A673 (cell line): ENCODE data around the gene ZFP3. TPM values are rescaled to one million over a fixed set of nuclear protein-coding genes. Genes with fewer than 3 reads are reported as not detected.
"Not testable (repeated sequence)": the region's sequence is repeated elsewhere in the genome, so short reads cannot be mapped to it uniquely, and the experiment has no call there.

Experiments used
- BruUV-seq: library from RNA; stranded (reverse); fragments of 400-500 nt; replicated peaks from 2 replicates; lab custom pipeline; 2021; lab: Mats Ljungman, UMichigan
- CTCF ChIA-PET: fragments of 300-600 bp; sonication (Branson Sonifier 250); formaldehyde crosslinking; loops from one replicate; lab custom pipeline; 2022; ENCODE audit warnings: antibody characterized with exemption; lab: Charles Lee
- POLR2A ChIA-PET: fragments of 300-600 bp; sonication (Branson Sonifier 250); formaldehyde crosslinking; loops from one replicate; lab custom pipeline; 2022; ENCODE audit warnings: antibody characterized with exemption; ENCODE audit not compliant: low non-redundant PET; lab: Charles Lee
- DNase-seq: peaks from one replicate; pipeline ENCODE4 v3.0.0-alpha.2; 2015; ENCODE audit warnings: low spot score
- H3K27ac ChIP-seq: fragments of 200-600 bp; sonication (generic); 2 replicates; pipeline ENCODE4 v1.5.1; 2016; ENCODE audit warnings: mixed run types, low read depth, mild to moderate bottlenecking, mixed read lengths, antibody characterized with exemption, low read length; ENCODE audit not compliant: poor library complexity, severe bottlenecking
- H3K27me3 ChIP-seq: fragments of 200-600 bp; sonication (generic); replicated peaks from 2 replicates; pipeline ENCODE4 v1.6.1; 2017; ENCODE audit warnings: mixed run types, low read depth, mild to moderate bottlenecking, mixed read lengths, antibody characterized with exemption, low read length; ENCODE audit not compliant: insufficient read depth, poor library complexity
- H3K36me3 ChIP-seq: fragments of 200-600 bp; sonication (generic); 2 replicates; pipeline ENCODE4 v1.6.1; 2016; ENCODE audit warnings: mixed run types, mild to moderate bottlenecking, mixed read lengths, antibody characterized with exemption, low read length; ENCODE audit not compliant: insufficient read depth, poor library complexity, severe bottlenecking
- H3K4me1 ChIP-seq: fragments of 200-600 bp; sonication (generic); 2 replicates; pipeline ENCODE4 v1.6.1; 2017; ENCODE audit warnings: mixed run types, mild to moderate bottlenecking, mixed read lengths, antibody characterized with exemption, low read length; ENCODE audit not compliant: insufficient read depth, poor library complexity, severe bottlenecking
- H3K4me3 ChIP-seq: fragments of 200-600 bp; sonication (generic); 2 replicates; pipeline ENCODE4 v1.5.1; 2016; ENCODE audit warnings: low read depth, mixed run types, mild to moderate bottlenecking, mixed read lengths, low read length; ENCODE audit not compliant: poor library complexity, severe bottlenecking
- H3K9me3 ChIP-seq: fragments of 200-600 bp; sonication (generic); 2 replicates; pipeline ENCODE4 v1.6.1; 2016; ENCODE audit warnings: mixed run types, low read depth, mild to moderate bottlenecking, mixed read lengths, antibody characterized with exemption, low read length; ENCODE audit not compliant: poor library complexity, severe bottlenecking
- EZH2 ChIP-seq: fragments of 200-600 bp; sonication (generic); IDR thresholded peaks from 2 replicates; pipeline ENCODE4 v1.6.1; 2017; ENCODE audit warnings: borderline replicate concordance, low read depth, mild to moderate bottlenecking, mixed read lengths, antibody characterized with exemption, low read length; ENCODE audit not compliant: poor library complexity, severe bottlenecking
- intact Hi-C: fragments of 100-400 bp; cut with micrococcal nuclease; formaldehyde crosslinking; loops from one replicate; pipeline ENCODE4 v1.10.0; 2022; ENCODE audit not compliant: unreplicated experiment
- total RNA-seq: library from RNA; stranded (reverse); gene quantifications from 2 replicates; pipeline ENCODE4 v1.2.3, GENCODE V29; 2021
- TF ChIP-seq, protein P1 (sequence below): fragments of 300-800, 200-600 bp; sonication (generic); conservative IDR thresholded peaks from 2 replicates; pipeline ENCODE4 v1.5.1; 2017; ENCODE audit warnings: low read depth, mild to moderate bottlenecking, antibody characterized with exemption, low read length, moderate library complexity, mixed read lengths

ZFP3 gene
- total RNA-seq, 1 experiment from 2014 or later, result 8.4 TPM

DNA sequence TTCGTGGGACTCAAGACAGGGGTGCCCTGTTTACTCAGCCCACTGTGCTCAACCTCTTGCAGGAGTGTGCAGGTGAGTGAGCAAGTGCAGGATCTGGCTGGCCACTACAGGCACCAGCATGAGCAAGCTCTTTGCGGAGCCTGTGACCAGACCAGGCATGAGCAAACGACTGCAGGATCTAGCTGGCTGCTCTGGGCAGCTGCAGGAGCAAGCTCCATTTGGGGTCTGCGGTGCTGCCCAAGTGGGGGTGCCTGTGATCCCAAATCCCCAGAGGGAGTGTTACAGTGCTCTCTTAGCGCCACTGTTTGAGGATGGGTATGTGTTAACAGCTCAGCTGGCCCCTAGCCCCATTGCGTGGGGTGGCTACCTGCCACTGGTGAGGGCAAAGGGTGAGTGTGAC lies 40.0 kb downstream of the ZFP3 start:
- TF ChIP-seq, protein P1, sequence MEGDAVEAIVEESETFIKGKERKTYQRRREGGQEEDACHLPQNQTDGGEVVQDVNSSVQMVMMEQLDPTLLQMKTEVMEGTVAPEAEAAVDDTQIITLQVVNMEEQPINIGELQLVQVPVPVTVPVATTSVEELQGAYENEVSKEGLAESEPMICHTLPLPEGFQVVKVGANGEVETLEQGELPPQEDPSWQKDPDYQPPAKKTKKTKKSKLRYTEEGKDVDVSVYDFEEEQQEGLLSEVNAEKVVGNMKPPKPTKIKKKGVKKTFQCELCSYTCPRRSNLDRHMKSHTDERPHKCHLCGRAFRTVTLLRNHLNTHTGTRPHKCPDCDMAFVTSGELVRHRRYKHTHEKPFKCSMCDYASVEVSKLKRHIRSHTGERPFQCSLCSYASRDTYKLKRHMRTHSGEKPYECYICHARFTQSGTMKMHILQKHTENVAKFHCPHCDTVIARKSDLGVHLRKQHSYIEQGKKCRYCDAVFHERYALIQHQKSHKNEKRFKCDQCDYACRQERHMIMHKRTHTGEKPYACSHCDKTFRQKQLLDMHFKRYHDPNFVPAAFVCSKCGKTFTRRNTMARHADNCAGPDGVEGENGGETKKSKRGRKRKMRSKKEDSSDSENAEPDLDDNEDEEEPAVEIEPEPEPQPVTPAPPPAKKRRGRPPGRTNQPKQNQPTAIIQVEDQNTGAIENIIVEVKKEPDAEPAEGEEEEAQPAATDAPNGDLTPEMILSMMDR, result no peak
- TF ChIP-seq EZH2, result no peak
- Histone ChIP-seq H3K9me3 (no peaks in the 10 kb centered on the region), H3K27me3 (no peaks in the 10 kb centered on the region), H3K4me3 (no peak overlapping the region), H3K36me3 (no peaks in the 10 kb centered on the region), H3K27ac (no peak overlapping the region), H3K4me1 (no peaks in the 10 kb centered on the region)
- ChIA-PET POLR2A (no interaction called here), CTCF (no interaction called here)
- no TSS peak for BruUV-seq
- intact Hi-C loops, result no loop called here
- no peak for DNase-seq

DNA sequence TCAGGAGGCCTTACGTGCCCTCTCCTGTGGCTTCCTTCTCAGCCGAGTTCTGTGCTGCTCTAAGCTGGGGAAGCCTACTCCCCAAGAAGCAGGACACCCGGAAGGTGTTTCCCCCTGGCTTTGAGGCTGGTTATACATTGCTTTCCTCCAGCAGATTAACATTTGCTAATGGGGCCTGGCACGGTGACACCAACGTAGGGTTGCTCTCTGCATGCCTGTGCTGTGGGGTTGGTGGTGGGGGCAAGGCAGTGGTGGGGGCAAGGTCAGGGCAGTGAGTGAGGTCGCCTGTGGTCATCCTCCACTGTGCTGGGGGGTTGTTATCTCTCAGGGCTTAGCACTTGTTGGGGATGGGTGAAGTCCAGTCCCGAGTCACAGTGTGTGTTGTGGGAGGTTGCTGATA lies 41.8 kb downstream of the ZFP3 start:
- no peaks in the 10 kb centered on the region for H3K9me3 ChIP-seq
- DNase-seq, result no peak
- H3K36me3 ChIP-seq, result no peaks in the 10 kb centered on the region
- H3K4me3 ChIP-seq, result no peak overlapping the region
- no peak overlapping the region for H3K27ac ChIP-seq
- BruUV-seq, result no TSS peak
- intact Hi-C loops, result no loop called here
- TF ChIP-seq EZH2, result no peak
- TF ChIP-seq, protein P1, result no peak
- H3K27me3 ChIP-seq, result no peaks in the 10 kb centered on the region
- ChIA-PET CTCF (no interaction called here), POLR2A (no interaction called here)
- H3K4me1 ChIP-seq, result no peaks in the 10 kb centered on the region

DNA sequence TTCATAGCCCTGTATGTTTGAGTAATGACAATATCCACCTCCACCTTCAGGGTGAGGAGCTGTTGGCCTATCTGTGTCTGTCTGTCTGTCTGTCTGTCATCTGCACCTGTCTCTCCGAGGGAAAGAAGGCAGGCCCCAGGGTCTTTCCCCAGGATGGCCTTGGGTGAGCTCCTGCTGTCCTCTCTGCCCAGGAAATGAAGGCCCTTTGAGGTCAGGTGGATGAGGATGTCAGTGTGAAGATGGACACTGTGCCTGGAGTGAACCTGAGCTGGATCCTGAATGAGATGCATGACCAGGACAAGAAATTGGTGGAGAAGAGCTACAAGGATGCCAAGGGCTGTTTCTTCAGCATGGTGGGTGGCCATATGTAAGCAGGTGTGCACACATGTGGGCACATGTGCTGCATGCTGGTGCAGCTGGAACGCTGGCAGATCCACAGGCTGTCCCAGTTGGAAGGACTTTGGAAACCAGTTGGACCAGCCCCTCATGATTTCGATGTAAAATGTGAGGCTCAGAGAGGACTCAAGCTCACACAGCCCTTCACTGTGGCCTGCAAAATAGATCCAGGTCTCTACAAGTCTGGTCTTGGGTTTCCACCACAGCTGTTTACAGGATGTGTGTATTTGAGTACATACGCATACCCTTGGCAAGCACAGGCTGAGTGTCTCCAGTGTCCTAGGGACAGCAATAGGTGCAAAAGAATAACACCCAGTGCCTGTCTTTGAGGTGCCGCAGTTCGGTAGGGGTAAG lies 42.3 kb downstream of the ZFP3 start:
- BruUV-seq, H3K36me3 ChIP-seq, H3K27me3 ChIP-seq, intact Hi-C loops, CTCF ChIA-PET, H3K9me3 ChIP-seq, H3K4me3 ChIP-seq, DNase-seq, H3K27ac ChIP-seq, POLR2A ChIA-PET, H3K4me1 ChIP-seq: not testable (repeated sequence)
